Fibroblast of skin of back (primary cell): ENCODE measurements around the gene MSL3B.

ENCODE experiments used
- DNase-seq: peaks from one replicate; pipeline ENCODE4 v3.0.0-alpha.2; 2013

Gene MSL3B

DNA sequence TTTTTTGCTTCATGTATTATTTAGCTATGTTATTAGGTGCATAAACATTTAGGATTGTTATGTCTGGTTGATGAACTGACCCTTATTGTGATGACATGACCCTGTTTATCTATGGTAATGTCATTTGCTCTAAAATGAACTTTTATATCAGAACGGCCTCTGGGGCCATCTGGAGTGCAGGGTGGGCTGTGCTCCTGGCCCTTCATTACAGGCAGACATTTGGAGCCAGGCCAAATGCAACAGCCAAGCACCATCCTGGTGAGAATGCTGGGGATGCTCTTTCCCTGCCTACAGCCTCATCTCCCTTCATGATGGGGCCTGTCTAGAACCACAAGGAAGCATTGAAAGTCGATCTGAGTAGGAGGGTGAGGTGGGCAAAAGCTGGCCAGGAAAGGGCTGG is 51.9 kb downstream of the MSL3B start:
- no peak for DNase-seq

DNA sequence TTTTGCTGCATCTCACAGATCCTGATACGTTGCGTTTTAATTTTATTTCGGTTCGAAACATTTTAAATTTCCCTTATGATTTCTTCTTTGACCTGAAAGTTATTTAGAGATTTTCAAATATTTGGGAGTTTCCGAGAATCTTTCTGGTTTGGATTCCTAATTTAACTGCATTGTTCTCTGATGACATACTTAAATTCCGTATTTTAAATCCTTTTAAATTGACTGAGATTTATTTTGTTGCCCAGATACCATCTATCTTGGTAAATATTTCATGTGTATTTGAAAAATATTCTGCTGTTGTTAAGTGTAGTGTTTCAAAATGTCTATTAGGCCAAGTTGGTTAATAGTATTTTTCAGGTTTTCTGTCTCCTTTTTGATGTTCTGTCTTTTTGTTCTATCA is 52.3 kb downstream of the MSL3B start:
- no peak for DNase-seq
